ENCODE data around the gene MVP.
"Not testable (repeated sequence)": the region's sequence is repeated elsewhere in the genome, so short reads cannot be mapped to it uniquely, and the experiment has no call there.

Gene MVP

GRCh38 chr16:29868396-29869009, 48.2 kb downstream of the MVP start:
- no peak for DNase-seq (ENCODE audit: extremely low read depth in 1 of 2, low read depth in 1 of 2)

GRCh38 chr16:29869067-29869466, 48.8 kb downstream of the MVP start:
- DNase-seq (ENCODE audit: extremely low read depth in 1 of 2, low read depth in 1 of 2) = not testable (repeated sequence)

- DNase-seq (ENCODE audit: extremely low read depth in 1 of 2, low read depth in 1 of 2) = no peak
Measured at GRCh38 chr16:29871822-29872546, 51.7 kb downstream of the MVP start.

GRCh38 chr16:29873319-29873718, 53.1 kb downstream of the MVP start:
- no peak for DNase-seq (ENCODE audit: extremely low read depth in 1 of 2, low read depth in 1 of 2)

GRCh38 chr16:29875206-29875605, 54.9 kb downstream of the MVP start:
- no peak for DNase-seq (ENCODE audit: extremely low read depth in 1 of 2, low read depth in 1 of 2)

- no peak for DNase-seq (ENCODE audit: extremely low read depth in 1 of 2, low read depth in 1 of 2)
Measured at GRCh38 chr16:29876217-29876593, 55.9 kb downstream of the MVP start.

GRCh38 chr16:29876594-29877249, 56.5 kb downstream of the MVP start:
- no peak for DNase-seq (ENCODE audit: extremely low read depth in 1 of 2, low read depth in 1 of 2)

GRCh38 chr16:29877266-29877961, 57.2 kb downstream of the MVP start:
- no peak for DNase-seq (ENCODE audit: extremely low read depth in 1 of 2, low read depth in 1 of 2)

- DNase-seq (ENCODE audit: extremely low read depth in 1 of 2, low read depth in 1 of 2) = no peak
Measured at GRCh38 chr16:29878172-29878571, 57.9 kb downstream of the MVP start.

- no peak for DNase-seq (ENCODE audit: extremely low read depth in 1 of 2, low read depth in 1 of 2)
Measured at GRCh38 chr16:29881050-29881449, 60.8 kb downstream of the MVP start.

- DNase-seq (ENCODE audit: extremely low read depth in 1 of 2, low read depth in 1 of 2) = no peak
Measured at GRCh38 chr16:29883987-29884386, 63.7 kb downstream of the MVP start.

GRCh38 chr16:29889372-29889771, 69.1 kb downstream of the MVP start:
- not testable (repeated sequence) for DNase-seq (ENCODE audit: extremely low read depth in 1 of 2, low read depth in 1 of 2)

- DNase-seq (ENCODE audit: extremely low read depth in 1 of 2, low read depth in 1 of 2) = no peak
Measured at GRCh38 chr16:29891525-29892457, 71.5 kb downstream of the MVP start.

- DNase-seq (ENCODE audit: extremely low read depth in 1 of 2, low read depth in 1 of 2) = no peak
Measured at GRCh38 chr16:29892458-29892813, 72.2 kb downstream of the MVP start.

GRCh38 chr16:29893553-29893952, 73.3 kb downstream of the MVP start:
- DNase-seq (ENCODE audit: extremely low read depth in 1 of 2, low read depth in 1 of 2) = no peak

- no peak for DNase-seq (ENCODE audit: extremely low read depth in 1 of 2, low read depth in 1 of 2)
Measured at GRCh38 chr16:29894352-29894751, 74.1 kb downstream of the MVP start.

GRCh38 chr16:29896841-29897240, 76.6 kb downstream of the MVP start:
- DNase-seq (ENCODE audit: extremely low read depth in 1 of 2, low read depth in 1 of 2) = no peak

- no peak for DNase-seq (ENCODE audit: extremely low read depth in 1 of 2, low read depth in 1 of 2)
Measured at GRCh38 chr16:29897333-29897732, 77.1 kb downstream of the MVP start.

All from activated CD8-positive, alpha-beta memory T cell treated with anti-CD3 and anti-CD28 coated beads for 1 hour (primary cell).